NCI-H1417 (cell line): ENCODE data around the gene RNU6-9.
A peak's percentile ranks its signal among the peaks of the same experiment; 100 is the strongest.
"Not testable (repeated sequence)": the region's sequence is repeated elsewhere in the genome, so short reads cannot be mapped to it uniquely, and the experiment has no call there.

ENCODE experiments used
- DNase-seq, 3 experiments: peaks; one replicate each; lab custom pipeline; 2025; lab: John Stamatoyannopoulos, UW

Gene RNU6-9

GRCh38 chr19:861756-862580 lies 31.3 kb upstream of the RNU6-9 start:
- DNase-seq, result peak; percentile 61 to 80 (median 66)

GRCh38 chr19:862581-863314 lies 30.5 kb upstream of the RNU6-9 start:
- peak; percentile 44 to 65 (median 63) for DNase-seq

GRCh38 chr19:863315-863620 lies 30.0 kb upstream of the RNU6-9 start:
- DNase-seq, result no peak

GRCh38 chr19:866769-867300 lies 26.4 kb upstream of the RNU6-9 start:
- DNase-seq, result no peak

- peak in 2 of 3 experiments; percentile 52 to 73 for DNase-seq
These were observed 25.9 kb upstream of the RNU6-9 start for GRCh38 chr19:867301-867793.

- DNase-seq, result no peak
These were observed 25.3 kb upstream of the RNU6-9 start for GRCh38 chr19:867855-868457.

- no peak for DNase-seq
These were observed 24.6 kb upstream of the RNU6-9 start for GRCh38 chr19:868458-869244.

GRCh38 chr19:869245-870177 lies 23.8 kb upstream of the RNU6-9 start:
- DNase-seq, result no peak

GRCh38 chr19:870314-870713 lies 23.0 kb upstream of the RNU6-9 start:
- DNase-seq, result no peak

- DNase-seq, result no peak
These were observed 22.3 kb upstream of the RNU6-9 start for GRCh38 chr19:870963-871401.

GRCh38 chr19:871446-872265 lies 21.6 kb upstream of the RNU6-9 start:
- no peak for DNase-seq

- peak in 1 of 3 experiments; percentile 35 for DNase-seq
These were observed 20.9 kb upstream of the RNU6-9 start for GRCh38 chr19:872266-872951.

GRCh38 chr19:873084-873483 lies 20.2 kb upstream of the RNU6-9 start:
- no peak for DNase-seq

GRCh38 chr19:873561-874041 lies 19.7 kb upstream of the RNU6-9 start:
- DNase-seq, result no peak

GRCh38 chr19:875265-875879 lies 17.9 kb upstream of the RNU6-9 start:
- no peak for DNase-seq

- DNase-seq, result no peak
These were observed 17.2 kb upstream of the RNU6-9 start for GRCh38 chr19:876089-876488.

GRCh38 chr19:876780-877314 lies 16.4 kb upstream of the RNU6-9 start:
- peak in 1 of 3 experiments; percentile 56 for DNase-seq

GRCh38 chr19:877992-878660 lies 15.2 kb upstream of the RNU6-9 start:
- DNase-seq, result not testable (repeated sequence)
